ENCODE data around the gene SORCS2.

Gene SORCS2

GRCh38 chr4:7366180-7366945, 174.0 kb downstream of the SORCS2 start:
- Histone ChIP-seq H3K36me3 (no peaks in the 10 kb centered on the region), H3K27me3 (no peaks in the 10 kb centered on the region), H3K9me3 (no peaks in the 10 kb centered on the region), H3K4me3 (ENCODE audit: low read depth, low read length) (no peak overlapping the region), H3K4me1 (peaks cover 3% of the 10 kb centered on the region; the same call in 1 of the 2 replicates)
- no peak for DNase-seq
- TF ChIP-seq CTCF (IDR thresholded peaks at IDR 0.05; ENCODE audit: low read depth, low read length): no peak

- Histone ChIP-seq H3K36me3 (no peaks in the 10 kb centered on the region), H3K4me1 (peaks cover 9% of the 10 kb centered on the region), H3K27me3 (no peaks in the 10 kb centered on the region), H3K4me3 (ENCODE audit: low read depth, low read length) (no peak overlapping the region), H3K9me3 (no peaks in the 10 kb centered on the region)
- no peak for TF ChIP-seq CTCF (IDR thresholded peaks at IDR 0.05; ENCODE audit: low read depth, low read length)
- DNase-seq: no peak
Observed at GRCh38 chr4:7366954-7367353, 174.6 kb downstream of the SORCS2 start.

- Histone ChIP-seq H3K27me3 (no peaks in the 10 kb centered on the region), H3K4me3 (ENCODE audit: low read depth, low read length) (no peak overlapping the region), H3K9me3 (no peaks in the 10 kb centered on the region), H3K36me3 (no peaks in the 10 kb centered on the region), H3K4me1 (peaks cover 9% of the 10 kb centered on the region)
- no peak for TF ChIP-seq CTCF (IDR thresholded peaks at IDR 0.05; ENCODE audit: low read depth, low read length)
- no peak for DNase-seq
Observed at GRCh38 chr4:7367406-7367805, 175.1 kb downstream of the SORCS2 start.

- DNase-seq: no peak
- no peak for TF ChIP-seq CTCF (IDR thresholded peaks at IDR 0.05; ENCODE audit: low read depth, low read length)
- no peaks in the 10 kb centered on the region for H3K9me3 ChIP-seq
- H3K36me3 ChIP-seq: no peaks in the 10 kb centered on the region
- peaks cover 9% of the 10 kb centered on the region for H3K4me1 ChIP-seq
- no peak overlapping the region for H3K4me3 ChIP-seq (ENCODE audit: low read depth, low read length)
- H3K27me3 ChIP-seq: no peaks in the 10 kb centered on the region
Observed at GRCh38 chr4:7367864-7368277, 175.5 kb downstream of the SORCS2 start.

- Histone ChIP-seq H3K27me3 (no peaks in the 10 kb centered on the region), H3K9me3 (no peaks in the 10 kb centered on the region), H3K36me3 (no peaks in the 10 kb centered on the region), H3K4me1 (peaks cover 9% of the 10 kb centered on the region), H3K4me3 (ENCODE audit: low read depth, low read length) (no peak overlapping the region)
- DNase-seq: no peak
- no peak for TF ChIP-seq CTCF (IDR thresholded peaks at IDR 0.05; ENCODE audit: low read depth, low read length)
Observed at GRCh38 chr4:7368296-7368695, 176.0 kb downstream of the SORCS2 start.

GRCh38 chr4:7369511-7369910, 177.2 kb downstream of the SORCS2 start:
- Histone ChIP-seq H3K4me1 (peaks cover 9% of the 10 kb centered on the region), H3K27me3 (no peaks in the 10 kb centered on the region), H3K4me3 (ENCODE audit: low read depth, low read length) (no peak overlapping the region), H3K36me3 (no peaks in the 10 kb centered on the region), H3K9me3 (no peaks in the 10 kb centered on the region)
- no peak for DNase-seq
- no peak for TF ChIP-seq CTCF (IDR thresholded peaks at IDR 0.05; ENCODE audit: low read depth, low read length)

Data from BE2C (cell line).